NCI-H526 (cell line): Measurements from ENCODE around the gene PTGES3.
A peak's percentile ranks its signal among the peaks of the same experiment; 100 is the strongest.

Source experiments
- DNase-seq, 2 experiments: peaks; one replicate each; lab custom pipeline; 2025; lab: John Stamatoyannopoulos, UW

The PTGES3 gene

DNA sequence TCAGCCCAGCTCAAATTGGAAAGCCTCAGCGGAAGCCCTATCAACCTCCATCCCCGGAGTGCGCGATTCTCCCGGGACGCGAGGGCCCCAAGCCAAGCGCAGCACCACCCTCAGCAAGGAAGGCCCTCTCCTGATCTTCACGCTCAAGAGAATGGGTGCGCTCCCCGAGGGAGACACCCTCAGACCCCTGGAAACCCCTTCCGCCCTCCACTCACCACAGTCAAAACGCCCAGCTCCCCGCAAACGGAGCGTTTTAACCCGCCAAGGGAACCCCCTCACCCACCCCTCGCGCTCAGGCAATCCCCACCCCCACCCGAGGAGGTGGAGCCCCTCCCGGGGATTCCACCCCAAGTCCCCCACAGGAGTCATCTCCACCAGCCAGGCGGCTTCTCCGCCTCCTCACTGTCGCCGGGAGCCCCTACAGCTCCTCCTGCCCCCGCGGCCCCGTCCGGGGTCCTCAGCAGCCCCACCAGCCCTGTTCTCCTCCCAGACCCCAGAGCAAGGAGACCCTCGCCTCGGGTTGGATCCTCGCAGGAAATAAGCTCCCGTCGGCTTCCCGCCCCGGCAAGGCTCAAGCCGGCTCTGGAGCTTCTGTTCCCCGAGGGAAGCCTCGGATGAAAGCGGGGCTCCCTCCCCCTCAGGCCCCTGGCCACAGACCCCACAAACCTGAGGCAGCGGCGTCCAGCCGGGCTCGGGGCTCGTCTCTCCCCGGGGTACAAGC lies 58.5 kb downstream of the PTGES3 start:
- DNase-seq: peak in 1 of 2 experiments; percentile 35

- peak; percentile 44 to 66 for DNase-seq
These were observed 59.2 kb downstream of the PTGES3 start for GRCh38 chr12:56628671-56629458.

GRCh38 chr12:56626701-56627100 lies 61.4 kb downstream of the PTGES3 start:
- DNase-seq: no peak

GRCh38 chr12:56622535-56622934 lies 65.5 kb downstream of the PTGES3 start:
- DNase-seq: no peak

- DNase-seq: no peak
These were observed 71.2 kb downstream of the PTGES3 start for GRCh38 chr12:56616925-56617324.

DNA sequence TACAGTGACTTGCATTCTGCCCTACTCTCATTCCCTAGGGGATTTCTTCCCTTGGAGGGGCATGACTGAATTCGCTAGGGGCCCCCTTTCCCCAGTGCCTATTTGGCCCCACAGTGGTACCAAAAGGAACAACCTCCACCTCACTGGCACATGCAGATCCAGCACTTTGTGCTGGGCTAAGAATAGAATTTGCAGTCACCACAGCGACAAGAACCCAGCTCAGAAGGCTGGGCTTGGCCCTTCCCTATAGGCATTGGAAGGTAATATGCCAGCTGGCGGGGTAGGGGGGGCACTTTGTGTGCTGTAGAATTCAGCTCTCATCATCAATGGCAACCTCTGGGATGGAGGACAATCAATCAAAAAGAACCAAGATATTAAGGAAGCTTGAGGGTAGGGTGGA lies 71.8 kb downstream of the PTGES3 start:
- DNase-seq: no peak

GRCh38 chr12:56614627-56615026 lies 73.5 kb downstream of the PTGES3 start:
- DNase-seq: peak in 1 of 2 experiments; percentile 26
